HG03196 (cell line): Measurements from ENCODE around the gene LRRC4B.
"Not testable (repeated sequence)": the region's sequence is repeated elsewhere in the genome, so short reads cannot be mapped to it uniquely, and the experiment has no call there.

ENCODE experiments used
- ATAC-seq: cut with Tn5 transposase; IDR thresholded peaks from one replicate; pipeline ENCODE4 v1.9.1; 2021; ENCODE audit not compliant: unreplicated experiment

LRRC4B gene

DNA sequence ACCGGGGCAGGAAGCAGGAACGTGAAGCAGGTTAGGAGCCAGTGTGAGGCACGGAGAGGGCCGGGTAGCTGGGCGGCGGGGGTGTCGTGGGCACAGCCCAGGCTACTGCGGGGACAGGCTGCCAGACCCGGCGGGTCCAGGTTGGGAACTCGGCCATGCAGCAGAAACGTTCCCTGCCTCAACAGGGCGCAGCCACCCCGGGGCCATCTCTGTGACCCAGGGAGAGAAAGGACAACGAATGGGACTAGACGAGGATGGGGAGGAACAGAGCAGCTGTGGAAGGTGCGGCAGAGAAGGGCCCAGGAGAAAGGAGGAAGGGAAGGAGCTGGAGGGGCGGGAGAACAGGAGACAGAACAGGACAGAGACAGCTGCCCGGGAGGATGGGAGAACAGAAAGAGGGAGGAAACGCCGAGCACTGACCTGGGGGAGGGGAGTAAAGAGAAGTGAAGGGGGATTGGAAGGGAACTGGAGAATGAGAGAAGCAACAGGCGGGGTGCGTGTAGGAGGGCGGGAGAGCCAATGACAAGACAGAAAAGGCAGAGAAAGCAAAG, 78.7 kb downstream of the LRRC4B start:
- no peak for ATAC-seq

DNA sequence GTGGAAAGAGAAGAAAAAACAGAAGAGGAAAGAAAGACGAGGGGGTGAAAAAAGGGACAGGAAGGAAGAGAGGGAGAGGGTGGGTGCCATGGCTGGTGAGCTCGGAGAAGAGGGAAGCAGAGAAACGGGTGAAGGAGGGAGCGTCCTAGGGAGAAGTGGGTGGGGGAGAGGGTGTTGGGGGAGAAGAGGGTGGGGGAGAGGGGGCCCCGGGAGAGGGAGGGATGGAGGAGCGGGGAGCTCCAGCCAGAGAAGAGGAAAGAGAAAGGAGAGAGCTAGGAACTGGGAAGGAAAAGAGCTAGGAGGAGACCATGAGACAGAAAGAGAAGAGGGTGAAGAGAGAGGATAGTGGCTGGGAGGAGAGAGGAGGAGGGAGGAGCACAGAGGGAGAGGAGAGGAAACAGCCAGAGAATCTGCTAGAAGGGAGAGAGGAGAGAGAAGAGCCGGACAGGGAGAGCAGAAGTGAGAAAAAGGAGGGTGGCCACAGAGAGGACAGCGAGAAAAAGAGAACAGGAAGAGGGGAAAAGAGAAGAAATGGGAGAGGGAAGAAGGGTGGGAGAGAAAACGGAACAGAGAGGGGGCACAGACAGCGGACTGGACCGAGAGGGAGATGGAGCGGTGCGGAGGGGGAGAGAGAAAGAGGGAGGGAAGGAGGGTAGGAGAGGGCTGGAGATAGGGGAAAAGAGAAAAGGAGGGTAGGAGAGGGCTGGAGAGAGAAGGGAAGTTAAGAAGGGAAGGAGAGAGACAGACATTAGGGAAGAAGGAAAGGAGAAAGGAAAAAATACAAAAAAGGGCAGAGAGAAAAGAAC, 79.6 kb downstream of the LRRC4B start:
- ATAC-seq = no peak

DNA sequence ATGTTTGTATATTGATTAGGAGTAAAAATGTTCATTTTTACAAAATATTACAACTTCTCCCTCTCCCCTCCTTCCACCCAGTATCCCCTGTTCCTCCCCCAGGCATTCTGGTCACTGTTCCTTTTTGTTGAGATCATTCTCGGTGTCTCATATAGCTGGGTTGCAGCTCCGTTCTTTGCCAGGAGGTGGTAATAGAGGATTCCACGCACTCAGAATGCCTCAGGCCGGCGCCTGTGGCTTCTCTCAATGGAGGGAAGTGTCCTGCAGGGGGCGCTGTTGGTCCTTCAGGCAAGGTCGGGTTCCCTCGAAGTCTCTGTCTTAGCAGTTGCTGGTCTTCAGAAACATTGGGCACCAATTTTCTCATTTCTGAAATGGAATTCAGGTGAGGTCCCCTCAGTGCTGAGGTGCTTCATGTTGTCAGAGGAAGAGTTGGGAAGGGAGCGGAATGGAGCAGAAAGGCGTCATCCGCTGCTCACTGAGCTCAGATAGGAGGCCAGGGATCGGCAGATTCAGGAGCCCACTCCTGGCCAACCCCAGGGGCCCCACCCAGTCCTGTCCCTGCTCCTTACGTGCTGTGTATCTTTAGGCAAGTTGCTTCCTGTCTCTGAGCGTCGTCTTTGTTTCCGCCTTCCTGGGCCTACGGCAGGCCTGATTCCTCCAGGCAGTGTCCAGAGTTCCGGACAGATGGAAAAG, 81.3 kb downstream of the LRRC4B start:
- ATAC-seq = no peak

DNA sequence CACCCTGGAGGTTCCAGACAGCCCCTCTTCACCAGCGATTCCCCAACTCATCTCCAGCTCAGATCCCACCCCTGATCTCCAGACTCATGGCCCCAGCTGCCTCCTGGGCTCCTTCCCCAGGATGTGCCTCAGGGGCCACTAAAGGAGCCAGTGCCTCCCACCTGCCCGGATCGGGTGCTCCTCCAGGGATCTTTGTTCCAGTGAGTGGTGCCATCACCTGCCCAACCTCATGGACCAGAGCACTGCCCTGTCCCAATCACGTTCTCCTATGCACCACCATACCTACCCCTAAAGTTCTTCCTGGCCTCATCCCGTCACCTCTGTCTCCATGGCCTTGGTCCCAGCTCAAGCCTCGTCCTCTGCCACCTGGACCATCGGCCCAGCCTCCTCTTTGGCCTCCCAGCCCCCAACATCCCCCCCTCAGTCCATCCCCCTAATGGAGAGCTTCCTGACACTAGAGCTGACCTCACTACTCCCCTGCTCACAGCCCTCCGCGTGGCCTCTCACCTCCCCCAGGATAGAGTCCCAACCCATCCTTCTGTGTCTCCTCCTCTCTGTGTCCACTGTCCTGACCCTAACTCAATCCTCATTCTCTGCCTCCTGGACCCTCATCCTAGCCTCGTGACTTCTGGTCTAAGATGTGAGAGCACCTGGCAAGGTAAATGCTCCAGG, 82.8 kb downstream of the LRRC4B start:
- no peak for ATAC-seq

DNA sequence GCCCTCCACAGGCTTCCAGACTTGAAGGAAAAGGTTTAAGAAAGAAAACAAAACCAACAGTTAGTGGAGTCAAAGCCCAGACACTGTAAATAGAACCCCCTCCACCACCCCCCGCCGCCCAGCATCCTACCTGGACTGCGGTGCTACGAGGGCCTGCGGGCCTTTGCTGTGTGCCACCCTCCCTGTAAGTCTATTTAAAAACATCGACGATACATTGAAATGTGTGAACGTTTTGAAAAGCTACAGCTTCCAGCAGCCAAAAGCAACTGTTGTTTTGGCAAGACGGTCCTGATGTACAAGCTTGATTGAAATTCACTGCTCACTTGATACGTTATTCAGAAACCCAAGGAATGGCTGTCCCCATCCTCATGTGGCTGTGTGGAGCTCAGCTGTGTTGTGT, 85.3 kb downstream of the LRRC4B start:
- ATAC-seq = no peak

DNA sequence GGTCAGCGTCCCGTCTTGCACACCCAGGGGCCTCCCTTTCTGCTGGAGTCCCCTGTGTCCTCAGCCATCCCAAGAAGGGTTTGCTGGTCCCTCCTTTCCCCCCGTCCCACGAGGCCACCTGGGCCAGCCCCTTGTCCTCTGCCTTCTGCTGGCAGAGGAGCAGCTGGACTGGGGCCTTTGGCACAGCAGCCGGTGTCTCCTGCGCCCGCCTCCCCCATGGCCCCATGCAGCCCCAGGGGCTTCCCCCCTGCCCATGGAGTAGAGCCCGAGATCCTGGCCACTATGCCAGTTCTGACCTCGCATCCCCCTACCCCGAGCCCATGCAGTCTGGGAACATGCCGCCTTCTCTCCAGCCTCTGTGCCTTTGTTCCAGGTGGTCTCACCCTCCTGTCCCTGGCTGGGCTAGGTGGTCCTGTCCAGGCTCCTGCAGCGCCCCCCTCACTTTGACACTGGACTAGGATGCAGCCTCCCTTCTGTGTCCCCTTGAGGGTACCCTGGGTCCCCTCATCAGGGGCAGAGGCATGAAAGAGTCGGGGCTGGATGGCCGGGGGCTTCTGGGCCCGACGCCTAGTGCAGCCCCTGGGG, 85.9 kb downstream of the LRRC4B start:
- ATAC-seq = no peak

DNA sequence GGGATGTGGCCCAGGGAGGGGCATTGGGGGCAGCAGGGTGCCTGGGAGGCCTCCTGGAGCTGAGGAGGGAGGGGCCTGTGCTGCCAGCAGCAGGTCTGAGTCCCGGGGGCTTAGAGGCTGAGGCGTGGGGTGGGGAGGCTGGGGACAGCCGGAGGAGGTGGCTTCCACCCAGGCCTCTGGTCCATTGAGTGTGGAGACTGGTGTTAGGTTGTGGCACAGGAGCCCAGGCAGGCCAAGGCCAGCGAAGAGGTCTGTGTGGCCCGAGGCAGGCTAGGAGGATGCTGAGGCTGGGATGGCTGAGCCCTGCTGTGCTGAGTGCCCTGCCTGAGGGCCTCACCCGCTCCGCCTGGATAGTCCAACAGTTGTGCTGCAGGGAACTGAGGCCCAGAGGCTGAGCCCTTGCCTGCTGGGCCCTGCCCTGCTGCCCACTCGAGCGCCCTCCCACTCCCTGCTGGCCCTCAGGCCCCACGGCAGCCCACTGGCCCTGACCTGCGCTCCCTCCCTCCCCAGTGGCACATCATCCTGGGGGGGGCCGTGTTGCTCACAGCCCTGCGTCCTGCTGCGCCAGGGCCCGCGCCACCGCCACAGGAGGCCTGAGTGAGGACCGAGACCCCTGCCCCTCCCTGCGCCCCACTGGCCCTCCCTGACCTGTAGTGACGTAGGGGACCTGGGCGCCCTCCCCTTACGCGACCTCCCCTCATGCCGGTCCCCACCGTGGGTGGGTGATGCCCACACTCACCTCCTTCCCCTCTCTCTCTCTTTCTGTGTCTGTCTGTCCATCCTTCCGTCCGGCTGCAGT, 86.7 kb downstream of the LRRC4B start:
- ATAC-seq = no peak

DNA sequence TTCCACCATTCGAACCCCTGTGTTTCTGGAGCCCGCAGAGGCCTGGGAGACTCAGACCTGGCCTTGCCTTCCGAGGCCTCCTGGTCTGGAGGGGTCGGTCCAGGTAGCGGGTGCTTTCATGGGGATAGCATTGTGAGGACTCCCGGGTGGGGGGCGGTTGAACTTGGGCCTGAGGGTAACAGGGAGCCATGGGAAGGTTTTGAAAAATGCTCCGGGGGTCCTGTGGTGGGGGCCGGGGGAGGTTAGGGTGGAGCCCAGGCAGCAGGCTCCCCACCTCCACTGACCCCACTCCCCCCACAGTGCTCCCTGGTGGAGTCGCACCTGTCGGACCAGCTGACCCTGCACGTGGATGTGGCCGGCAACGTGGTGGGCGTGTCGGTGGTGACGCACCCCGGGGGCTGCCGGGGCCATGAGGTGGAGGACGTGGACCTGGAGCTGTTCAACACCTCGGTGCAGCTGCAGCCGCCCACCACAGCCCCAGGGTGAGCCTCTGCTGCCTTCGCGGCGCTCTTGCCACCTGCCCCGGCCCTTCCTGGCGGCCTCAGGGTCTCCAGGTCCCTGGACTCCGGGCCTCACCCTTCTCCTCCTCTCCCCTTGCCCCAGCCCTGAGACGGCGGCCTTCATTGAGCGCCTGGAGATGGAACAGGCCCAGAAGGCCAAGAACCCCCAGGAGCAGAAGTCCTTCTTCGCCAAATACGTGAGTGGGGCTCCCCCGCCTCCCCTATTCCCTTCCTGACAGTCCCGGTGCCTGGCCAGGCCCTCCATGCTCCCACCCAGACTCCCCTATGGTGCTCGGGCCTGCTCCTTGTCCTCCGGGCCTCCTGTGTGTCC, 87.7 kb downstream of the LRRC4B start:
- ATAC-seq = no peak

DNA sequence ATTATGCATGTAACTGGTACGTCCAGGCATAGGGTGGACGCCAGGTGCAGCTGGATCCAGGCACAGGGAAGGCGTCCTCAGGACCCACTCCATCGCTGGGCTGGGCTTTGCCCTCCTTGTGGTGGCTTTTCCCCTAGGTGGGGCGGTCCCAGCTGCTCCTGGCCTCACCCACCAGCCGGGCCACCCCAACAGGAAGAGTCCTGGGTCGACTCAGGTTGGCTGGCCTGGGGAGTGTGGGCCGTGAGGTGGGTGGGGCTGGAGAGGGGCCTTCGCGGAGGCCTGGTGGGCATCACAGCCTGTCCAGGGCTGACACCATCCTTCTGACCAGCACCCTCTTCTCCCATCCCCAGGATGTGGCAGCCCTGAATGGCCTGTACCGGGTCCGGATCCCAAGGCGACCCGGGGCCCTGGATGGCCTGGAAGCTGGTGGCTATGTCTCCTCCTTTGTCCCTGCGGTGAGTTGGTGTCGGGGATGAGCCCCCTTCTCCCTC, 88.4 kb downstream of the LRRC4B start:
- ATAC-seq = no peak

DNA sequence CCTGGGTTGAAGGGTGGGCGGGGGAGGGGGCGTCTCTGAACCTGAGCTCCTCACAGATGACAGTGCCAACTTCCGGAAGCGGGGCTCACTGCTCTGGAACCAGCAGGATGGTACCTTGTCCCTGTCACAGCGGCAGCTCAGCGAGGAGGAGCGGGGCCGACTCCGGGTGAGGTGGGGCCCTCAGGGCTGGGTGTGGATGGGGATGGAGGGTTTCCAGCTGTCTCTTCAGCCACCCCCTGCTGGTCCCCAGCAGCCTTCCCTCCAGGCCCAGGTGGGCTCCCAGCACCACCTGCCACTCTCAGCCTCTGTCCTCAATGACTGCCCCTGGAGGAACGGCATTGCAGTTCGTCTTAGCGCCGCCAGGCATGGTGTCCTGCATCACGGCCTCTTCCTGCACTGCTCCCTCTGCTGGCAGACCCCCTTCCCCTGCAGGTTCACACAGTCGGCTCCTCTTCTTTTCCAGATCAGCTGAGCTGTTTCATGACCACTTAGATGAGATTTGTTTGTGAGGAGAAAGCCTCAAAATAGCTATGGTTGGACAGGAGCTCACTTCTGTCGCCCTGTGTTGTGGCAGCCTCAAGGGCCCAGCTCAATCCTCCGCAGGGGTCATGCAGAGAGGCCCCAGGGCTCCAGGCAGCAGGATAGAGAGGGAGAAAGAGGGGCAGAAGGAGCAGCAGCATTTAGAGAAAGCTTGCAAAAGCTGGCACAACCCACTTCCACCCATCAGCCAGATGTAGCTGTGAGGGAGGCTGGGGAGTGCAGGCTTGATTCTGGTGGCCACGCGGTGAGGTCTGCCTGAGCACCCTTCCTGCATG, 89.1 kb downstream of the LRRC4B start:
- no peak for ATAC-seq

DNA sequence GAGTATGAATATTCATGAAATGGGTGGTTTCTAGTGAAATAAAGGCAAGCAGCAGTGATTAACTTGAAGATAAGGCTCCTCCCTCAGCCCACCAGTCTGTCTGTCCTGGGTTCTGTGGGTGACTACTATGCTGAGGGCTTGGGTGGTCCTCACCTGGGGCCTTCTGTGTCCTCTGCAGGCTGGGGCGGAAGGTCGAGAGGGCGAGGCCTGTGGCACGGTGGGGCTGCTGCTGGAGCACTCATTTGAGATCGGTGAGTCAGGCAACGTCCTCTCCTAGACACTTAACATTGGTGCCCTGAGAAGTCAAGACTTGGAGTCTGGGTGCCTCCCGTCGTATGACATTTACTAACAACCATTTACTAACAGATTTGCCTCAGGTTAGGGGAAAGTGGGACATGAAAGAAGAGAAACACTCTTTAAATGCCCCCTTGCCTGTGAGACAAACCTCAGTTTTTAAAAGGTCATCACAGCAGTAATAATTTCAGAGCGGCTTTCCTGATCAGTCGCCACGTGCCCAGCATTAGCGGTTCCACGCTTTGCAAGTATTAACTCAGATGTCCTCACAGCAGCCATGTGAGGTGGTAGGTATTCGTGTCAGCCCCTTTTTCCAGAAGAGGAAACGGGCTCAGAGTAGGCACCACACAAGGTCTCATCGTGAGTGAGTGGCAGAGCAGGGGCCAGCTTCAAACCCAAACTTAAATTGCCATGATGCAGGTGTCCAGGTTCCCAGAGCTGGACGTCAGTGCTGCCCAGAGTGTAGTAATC, 90.3 kb downstream of the LRRC4B start:
- no peak for ATAC-seq

DNA sequence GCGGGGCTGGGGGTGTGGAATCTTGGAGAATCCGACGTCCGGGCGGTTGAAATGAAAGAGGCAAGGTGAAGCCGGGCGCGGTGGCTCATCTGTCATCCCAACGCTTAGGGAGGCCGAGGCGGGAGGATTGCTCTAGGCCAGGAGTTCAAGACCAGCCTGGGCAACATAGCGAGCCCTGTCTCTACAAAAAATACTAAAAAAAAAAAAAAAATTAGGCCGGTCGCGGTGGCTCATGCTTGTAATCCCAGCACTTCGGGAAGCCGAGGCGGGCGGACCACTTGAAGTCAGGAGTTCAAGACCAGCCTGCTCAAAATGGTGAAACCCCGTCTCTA, 91.4 kb downstream of the LRRC4B start:
- no peak for ATAC-seq

DNA sequence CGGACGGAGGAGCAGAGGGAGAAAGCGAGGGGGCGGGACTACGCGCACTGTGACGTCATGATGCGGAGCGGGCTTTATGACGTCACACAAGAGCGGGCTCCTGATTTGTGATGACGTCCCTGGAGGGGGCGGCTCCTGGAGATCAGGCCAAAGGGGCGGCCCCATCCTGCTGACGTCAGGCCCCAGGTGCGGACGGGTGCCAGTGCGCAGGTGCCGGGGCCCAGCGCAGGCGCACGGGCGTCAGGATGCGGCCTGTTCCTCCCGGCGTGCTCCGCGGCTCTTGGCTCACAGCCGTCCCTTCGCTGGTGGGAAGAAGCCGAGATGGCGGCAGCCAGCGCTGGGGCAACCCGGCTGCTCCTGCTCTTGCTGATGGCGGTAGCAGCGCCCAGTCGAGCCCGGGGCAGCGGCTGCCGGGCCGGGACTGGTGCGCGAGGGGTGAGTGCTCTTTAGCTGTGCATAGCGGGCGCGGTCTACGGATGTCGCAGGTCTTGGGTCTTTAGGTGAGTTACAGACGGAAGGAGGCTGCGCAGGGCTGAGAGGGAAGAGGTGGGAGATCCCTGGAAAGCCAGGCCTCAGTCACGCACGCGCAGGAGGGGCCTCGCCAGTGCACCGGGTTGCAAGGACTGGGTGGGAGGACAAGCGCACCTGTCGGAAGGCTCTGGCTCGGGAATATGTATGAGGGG, 91.9 kb downstream of the LRRC4B start, which contains the start of the genes EMC10 and GARIN5A:
TSS of gene EMC10 (plus strand) at position 284 of the 683 bp plus-strand sequence. CDS start at position 322, 38 bp downstream.
TSS of gene GARIN5A (minus strand) at position 625 of the 683 bp plus-strand sequence. CDS start at position 165, 460 bp downstream.
- ATAC-seq = peak; percentile 85

DNA sequence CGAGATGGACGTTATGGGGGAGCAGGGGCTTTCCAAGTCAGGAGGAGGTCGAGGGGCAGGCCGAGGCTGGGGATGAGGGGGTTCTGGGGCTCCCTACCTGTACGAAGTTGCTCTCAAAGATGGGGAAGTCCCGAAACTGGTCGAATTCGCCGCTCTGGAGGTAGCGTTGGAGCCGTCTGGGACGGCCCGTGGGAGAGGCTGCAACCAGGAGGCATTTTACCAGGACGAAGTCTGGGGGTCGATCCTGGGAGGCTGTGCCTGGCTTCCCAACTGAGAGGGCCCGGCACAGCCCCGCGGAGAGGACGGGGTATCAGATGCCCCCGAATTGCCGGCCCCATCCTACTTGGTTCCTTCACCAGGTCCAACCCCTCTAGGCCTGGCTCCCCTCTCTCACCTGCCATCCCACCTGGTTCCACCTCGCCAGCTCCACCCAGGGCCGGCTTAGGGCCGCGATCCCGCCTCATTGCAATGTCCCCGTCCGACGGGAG, 92.5 kb downstream of the LRRC4B start:
- ATAC-seq = no peak

DNA sequence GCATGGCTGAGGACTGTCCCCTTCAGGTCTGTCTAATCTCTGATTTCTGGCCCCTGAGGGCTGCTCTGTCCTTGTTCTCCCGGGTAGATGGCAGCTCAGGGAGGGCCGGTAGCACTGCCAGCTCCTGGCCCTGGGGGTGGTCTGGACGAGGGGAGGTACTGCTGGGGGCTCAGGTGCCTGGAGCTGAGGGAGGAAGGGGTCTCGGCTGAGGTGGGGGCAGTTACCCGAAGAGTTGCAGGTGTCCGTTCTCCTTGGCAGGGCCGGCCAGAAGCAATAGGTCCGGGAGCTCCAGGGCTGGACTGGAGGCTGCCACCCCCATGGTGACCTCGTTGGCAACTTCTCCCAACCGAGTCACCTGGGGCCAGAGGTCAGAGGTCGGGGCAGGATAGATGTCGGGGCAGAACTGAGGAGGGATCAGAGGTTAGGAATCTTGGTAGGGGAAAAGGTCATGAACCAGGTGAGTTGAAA, 93.1 kb downstream of the LRRC4B start:
- ATAC-seq = no peak

DNA sequence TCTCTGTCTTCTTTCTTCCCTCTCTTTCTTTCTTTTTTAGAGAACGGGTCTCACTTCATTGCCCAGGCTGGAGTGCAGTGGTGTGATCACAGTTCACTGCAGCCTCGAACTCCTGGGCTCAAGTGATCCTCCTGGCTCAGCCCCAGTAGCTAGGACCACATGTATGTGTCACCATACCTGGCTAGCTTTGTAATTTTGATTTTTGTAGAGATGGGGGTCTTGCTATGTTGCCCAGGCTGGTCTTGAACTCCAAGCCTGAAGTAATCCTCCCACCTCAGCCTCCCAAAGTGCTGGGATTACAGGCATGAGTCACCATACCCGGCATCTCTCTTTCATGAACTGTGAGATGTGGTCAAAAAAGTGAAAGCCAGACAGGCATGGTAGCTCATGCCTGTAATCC, 94.9 kb downstream of the LRRC4B start:
- not testable (repeated sequence) for ATAC-seq

DNA sequence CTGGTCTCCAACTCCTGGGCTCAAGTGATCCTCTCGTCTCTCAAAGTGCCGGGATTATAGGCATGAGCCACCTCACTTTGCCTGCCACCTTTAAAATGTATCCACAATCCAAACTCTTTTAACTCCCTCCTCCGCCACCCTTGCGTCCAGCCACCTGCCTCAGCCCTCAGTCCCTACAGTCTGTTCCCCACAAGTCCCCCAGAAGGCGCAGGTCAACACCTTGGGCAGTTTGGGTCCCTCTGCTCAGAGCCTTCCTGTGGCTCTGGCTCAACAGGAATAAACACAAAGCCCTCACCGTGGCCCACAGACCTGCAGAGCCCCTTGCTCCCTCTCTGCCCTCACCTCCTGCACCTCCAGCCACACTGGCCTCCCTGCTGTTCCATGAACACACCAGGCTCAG, 99.4 kb downstream of the LRRC4B start:
- ATAC-seq = no peak
